Measurements from ENCODE around the gene MRNIP.

GRCh38 chr5:179900711-179901110, 42.1 kb upstream of the MRNIP start:
- TF ChIP-seq, protein P1, sequence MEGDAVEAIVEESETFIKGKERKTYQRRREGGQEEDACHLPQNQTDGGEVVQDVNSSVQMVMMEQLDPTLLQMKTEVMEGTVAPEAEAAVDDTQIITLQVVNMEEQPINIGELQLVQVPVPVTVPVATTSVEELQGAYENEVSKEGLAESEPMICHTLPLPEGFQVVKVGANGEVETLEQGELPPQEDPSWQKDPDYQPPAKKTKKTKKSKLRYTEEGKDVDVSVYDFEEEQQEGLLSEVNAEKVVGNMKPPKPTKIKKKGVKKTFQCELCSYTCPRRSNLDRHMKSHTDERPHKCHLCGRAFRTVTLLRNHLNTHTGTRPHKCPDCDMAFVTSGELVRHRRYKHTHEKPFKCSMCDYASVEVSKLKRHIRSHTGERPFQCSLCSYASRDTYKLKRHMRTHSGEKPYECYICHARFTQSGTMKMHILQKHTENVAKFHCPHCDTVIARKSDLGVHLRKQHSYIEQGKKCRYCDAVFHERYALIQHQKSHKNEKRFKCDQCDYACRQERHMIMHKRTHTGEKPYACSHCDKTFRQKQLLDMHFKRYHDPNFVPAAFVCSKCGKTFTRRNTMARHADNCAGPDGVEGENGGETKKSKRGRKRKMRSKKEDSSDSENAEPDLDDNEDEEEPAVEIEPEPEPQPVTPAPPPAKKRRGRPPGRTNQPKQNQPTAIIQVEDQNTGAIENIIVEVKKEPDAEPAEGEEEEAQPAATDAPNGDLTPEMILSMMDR (conservative IDR thresholded peaks at IDR 0.05 in 1 of 2, IDR thresholded peaks at IDR 0.05 in 1 of 2; ENCODE audit: extremely low read depth in 1 of 2, insufficient read depth in 1 of 2, low read depth in 1 of 2, low read length in 2 of 2), result no peak
- no peak for TF ChIP-seq EZH2 (IDR thresholded peaks at IDR 0.05; ENCODE audit: borderline replicate concordance, low read length)

Measured in mammary epithelial cell (primary cell).